RWPE1 (cell line): ENCODE measurements around the gene KDM4B.

ENCODE experiments used
- CTCF ChIA-PET: fragments of 350-600 bp; sonication (Branson Sonifier 250); formaldehyde crosslinking; extraction: SDS; loops from one replicate; lab custom pipeline; 2021; lab: Yijun Ruan, JAX
- POLR2A ChIA-PET: fragments of 400-600 bp; formaldehyde crosslinking; extraction: SDS; loops from one replicate; lab custom pipeline; 2020; ENCODE audit warnings: antibody characterized with exemption; ENCODE audit not compliant: low non-redundant PET; lab: Yijun Ruan, JAX
- DNase-seq: peaks from one replicate; pipeline ENCODE4 v3.0.0; 2012; ENCODE audit warnings: low spot score
- H3K27ac ChIP-seq: fragments of 450-650 bp; 2 replicates; pipeline ENCODE4 v1.5.1; 2017
- TF ChIP-seq, protein P1 (sequence below): fragments of 450-650 bp; conservative IDR thresholded peaks from 2 replicates; pipeline ENCODE4 v1.5.1; 2017; ENCODE audit warnings: low read depth, mild to moderate bottlenecking

The KDM4B gene

DNA sequence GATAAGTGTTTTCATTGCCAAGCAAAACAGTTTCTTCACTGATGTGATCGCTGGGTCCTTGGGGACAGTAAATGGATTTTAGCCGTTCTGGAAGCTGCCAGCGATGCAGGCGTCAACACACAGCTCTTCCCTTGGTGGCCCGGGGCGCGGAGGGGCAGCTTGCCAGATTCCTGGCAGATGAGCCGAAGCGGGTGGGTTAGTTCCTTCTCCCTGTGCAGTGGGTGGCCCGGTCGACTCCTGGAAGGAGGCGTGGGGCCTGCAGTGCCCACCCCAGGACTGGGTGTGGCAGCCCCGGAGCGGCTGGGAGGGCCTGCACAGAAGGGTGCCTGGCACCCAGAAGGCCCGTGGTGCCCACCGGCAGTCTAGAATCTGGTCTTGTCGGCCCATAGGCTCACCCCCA, 69.0 kb downstream of the KDM4B start:
- DNase-seq: no peak
- peak overlapping the region; percentile 62; the same call in 1 of the 2 replicates for H3K27ac ChIP-seq
- TF ChIP-seq, protein P1, sequence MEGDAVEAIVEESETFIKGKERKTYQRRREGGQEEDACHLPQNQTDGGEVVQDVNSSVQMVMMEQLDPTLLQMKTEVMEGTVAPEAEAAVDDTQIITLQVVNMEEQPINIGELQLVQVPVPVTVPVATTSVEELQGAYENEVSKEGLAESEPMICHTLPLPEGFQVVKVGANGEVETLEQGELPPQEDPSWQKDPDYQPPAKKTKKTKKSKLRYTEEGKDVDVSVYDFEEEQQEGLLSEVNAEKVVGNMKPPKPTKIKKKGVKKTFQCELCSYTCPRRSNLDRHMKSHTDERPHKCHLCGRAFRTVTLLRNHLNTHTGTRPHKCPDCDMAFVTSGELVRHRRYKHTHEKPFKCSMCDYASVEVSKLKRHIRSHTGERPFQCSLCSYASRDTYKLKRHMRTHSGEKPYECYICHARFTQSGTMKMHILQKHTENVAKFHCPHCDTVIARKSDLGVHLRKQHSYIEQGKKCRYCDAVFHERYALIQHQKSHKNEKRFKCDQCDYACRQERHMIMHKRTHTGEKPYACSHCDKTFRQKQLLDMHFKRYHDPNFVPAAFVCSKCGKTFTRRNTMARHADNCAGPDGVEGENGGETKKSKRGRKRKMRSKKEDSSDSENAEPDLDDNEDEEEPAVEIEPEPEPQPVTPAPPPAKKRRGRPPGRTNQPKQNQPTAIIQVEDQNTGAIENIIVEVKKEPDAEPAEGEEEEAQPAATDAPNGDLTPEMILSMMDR: no peak
- POLR2A ChIA-PET: no interaction called here
- CTCF ChIA-PET: no interaction called here

DNA sequence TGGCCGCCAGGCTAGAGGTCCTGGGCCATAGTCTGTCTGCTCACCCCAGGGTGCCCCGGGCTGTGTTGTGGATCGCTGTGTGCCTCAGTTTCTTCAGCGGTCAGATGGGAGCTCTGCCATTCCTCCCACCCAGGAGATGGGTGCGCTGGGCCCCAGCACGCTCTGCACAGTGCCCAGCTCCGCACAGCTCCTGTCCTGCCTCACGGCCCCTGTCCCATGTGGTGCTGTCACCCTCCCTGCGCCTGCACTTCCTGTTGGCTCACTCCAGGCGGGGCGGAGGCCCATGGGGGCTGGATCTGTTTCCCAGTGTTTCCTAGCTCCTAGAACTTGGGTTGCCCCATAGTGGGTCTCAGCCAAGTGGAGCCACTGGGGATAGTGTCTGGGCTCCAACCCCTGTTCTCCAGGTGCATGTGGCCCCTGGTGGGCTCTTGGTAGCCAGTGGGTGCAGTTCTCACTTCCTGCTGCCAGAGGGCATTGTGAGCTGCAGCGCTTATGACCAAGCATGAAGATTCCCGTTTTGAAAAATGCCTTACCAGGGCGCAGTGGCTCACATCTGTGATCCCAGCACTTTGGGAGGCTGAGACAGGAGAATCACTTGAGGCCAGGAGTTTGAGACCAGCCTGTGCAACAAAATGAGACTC, 69.8 kb downstream of the KDM4B start:
- peak overlapping the region; percentile 22 for H3K27ac ChIP-seq
- TF ChIP-seq, protein P1: peak; percentile 46
- DNase-seq: no peak
- CTCF ChIA-PET: interaction anchor here (0.5 to 1.4 kb wide), 8 partner anchors 10 to 547 kb away, joined by 3 to 5 read pairs (median 4); no protein-coding TSS in a partner anchor
- POLR2A ChIA-PET: no interaction called here

DNA sequence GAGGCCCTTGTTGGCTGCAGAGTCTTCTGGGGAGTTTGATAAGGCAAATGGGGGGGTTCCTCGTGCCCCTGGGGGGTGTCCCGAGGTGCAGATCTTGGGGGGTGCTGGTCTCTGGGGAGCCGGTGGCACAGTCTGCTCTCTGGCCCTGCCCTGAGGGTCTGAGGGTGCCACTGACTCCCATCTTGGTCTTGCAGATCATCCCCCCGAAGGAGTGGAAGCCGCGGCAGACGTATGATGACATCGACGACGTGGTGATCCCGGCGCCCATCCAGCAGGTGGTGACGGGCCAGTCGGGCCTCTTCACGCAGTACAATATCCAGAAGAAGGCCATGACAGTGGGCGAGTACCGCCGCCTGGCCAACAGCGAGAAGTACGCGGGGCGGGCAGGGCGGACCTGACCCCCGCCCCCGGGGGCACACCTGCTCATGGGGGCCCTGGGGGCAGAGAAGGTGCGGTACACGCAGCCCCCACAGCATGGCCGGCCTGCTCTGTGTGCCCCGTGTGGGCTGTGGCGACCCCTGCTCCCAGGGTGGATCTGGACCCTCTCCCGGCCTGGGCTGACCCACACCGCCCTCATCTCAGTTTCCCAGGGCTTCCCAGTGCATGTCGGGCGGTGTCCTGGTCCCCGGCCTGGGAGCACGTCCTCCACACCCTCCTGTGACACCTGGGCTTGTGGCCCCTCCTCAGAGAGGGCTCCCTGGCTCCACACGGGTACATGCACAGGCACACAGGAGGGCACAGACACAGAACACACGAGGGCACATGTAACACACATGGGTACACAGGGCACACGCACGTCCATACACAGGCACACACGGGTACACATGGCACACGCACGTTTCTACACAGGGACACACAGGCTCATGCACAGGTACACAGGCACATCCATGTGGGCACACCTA, 71.0 kb downstream of the KDM4B start:
- ChIA-PET POLR2A (no interaction called here), CTCF (interaction anchor here (0.7 to 1.4 kb wide), 2 partner anchors 9 to 682 kb away, joined by 3 to 4 read pairs; no protein-coding TSS in a partner anchor)
- DNase-seq: no peak
- TF ChIP-seq, protein P1: no peak
- peak overlapping the region; percentile 42 for H3K27ac ChIP-seq

DNA sequence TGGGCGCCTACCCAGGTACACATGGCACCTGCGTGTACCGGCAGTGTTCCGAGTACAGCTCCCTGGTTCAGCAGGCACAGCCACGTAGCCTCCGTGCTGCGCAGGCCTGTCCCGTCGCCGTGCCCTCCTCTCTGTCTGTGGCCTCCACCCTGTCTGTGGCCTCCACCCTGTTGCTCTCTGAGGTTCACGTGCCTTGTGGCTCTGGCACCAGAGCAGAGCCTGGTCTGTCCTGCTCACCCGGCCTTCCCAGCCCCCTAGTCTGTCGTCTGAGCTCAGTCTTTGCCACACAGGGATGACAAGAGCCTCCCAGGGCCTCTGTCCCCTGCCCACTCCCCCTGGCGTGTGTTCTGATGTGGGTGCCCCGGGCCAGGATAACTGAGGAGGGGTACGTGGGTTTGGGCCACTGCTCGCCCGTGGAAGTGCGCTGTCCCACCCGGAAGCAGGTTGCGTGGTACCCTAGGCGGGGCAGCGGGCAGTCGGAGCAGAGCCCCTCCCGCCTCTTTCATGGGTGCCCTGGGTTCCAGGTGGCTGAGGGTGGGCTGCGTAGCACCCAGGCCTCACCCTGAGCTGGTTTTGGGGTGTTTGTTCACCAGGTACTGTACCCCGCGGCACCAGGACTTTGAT, 71.7 kb downstream of the KDM4B start:
- ChIA-PET CTCF (interaction anchor here (0.7 kb wide), 1 partner anchor 682 kb away, joined by 3 read pairs; no protein-coding TSS in a partner anchor), POLR2A (no interaction called here)
- DNase-seq: no peak
- peak overlapping the region; percentile 42; the same call in 1 of the 2 replicates for H3K27ac ChIP-seq
- TF ChIP-seq, protein P1: no peak

DNA sequence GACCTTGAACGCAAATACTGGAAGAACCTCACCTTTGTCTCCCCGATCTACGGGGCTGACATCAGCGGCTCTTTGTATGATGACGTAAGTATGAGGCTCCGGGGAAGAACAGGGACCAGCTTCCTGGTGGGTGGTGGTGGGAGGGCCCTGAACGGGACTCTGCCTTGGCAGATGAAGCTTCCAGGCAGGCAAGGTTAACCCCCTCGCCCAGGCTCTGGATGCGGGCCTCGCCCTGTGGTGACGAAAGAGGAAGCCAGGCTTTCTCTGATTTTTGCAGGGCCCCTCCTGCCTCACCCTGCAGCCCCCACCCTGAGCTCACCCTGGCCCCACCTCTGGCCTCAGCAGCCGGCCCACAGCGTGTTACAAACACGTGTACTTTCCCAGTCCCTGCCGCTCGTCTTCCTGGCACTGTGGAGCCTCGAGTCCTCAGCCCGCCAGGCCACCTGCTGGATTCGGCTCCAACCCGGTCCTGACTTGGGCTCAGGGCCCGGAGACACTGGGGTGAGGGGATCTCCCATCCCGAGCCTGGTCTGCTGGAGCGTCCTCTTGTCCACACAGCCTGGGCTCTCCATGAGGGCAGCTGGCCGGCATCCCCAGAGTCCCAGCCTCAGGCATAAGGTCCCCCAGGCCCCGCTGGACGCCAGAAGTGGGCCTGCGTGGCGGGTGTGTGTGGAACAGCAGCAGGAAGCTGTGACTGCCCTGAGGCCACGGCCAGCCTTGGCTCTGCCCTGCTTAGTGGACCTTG, 72.4 kb downstream of the KDM4B start:
- no peak for DNase-seq
- CTCF ChIA-PET: no interaction called here
- peak overlapping the region; percentile 42 for H3K27ac ChIP-seq
- POLR2A ChIA-PET: no interaction called here
- TF ChIP-seq, protein P1: no peak

DNA sequence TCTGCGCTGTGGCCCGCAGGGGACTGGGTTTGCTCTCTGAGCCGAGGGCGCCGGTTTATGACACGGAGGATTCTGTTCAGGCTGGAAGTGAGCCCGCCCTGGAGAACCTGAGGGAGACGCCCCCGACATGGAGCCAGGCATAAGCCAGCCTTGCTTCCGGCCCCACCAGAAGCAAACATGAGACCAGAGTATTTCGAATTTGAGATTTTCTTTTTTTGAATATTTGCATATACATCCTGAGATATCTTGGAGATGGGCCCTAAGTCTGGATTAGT, 72.9 kb downstream of the KDM4B start:
- CTCF ChIA-PET: no interaction called here
- TF ChIP-seq, protein P1: no peak
- POLR2A ChIA-PET: no interaction called here
- no peak for DNase-seq
- H3K27ac ChIP-seq: peak overlapping the region; percentile 42
